Transverse colon (tissue), 3 donors: ENCODE results near the gene ANK3.

Experiments
- CTCF ChIP-seq, 5 experiments: fragments of 200-600 bp in 3 of 5; fragments of 450-650 bp in 2 of 5; sonication (generic) in 3 of 5; IDR thresholded peaks; 1 replicate in 2 of 5; 2 replicates in 3 of 5; pipeline ENCODE4 v1.5.1; 2016 to 2017; ENCODE audit warnings: antibody characterized with exemption in 5 of 5, inconsistent platforms in 3 of 5, mild to moderate bottlenecking in 2 of 5, moderate library complexity in 1 of 5
- POLR2A ChIP-seq: fragments of 450-650 bp; IDR thresholded peaks from one replicate; pipeline ENCODE4 v1.6.1; 2016; ENCODE audit warnings: antibody characterized with exemption, mild to moderate bottlenecking, moderate library complexity

DNA sequence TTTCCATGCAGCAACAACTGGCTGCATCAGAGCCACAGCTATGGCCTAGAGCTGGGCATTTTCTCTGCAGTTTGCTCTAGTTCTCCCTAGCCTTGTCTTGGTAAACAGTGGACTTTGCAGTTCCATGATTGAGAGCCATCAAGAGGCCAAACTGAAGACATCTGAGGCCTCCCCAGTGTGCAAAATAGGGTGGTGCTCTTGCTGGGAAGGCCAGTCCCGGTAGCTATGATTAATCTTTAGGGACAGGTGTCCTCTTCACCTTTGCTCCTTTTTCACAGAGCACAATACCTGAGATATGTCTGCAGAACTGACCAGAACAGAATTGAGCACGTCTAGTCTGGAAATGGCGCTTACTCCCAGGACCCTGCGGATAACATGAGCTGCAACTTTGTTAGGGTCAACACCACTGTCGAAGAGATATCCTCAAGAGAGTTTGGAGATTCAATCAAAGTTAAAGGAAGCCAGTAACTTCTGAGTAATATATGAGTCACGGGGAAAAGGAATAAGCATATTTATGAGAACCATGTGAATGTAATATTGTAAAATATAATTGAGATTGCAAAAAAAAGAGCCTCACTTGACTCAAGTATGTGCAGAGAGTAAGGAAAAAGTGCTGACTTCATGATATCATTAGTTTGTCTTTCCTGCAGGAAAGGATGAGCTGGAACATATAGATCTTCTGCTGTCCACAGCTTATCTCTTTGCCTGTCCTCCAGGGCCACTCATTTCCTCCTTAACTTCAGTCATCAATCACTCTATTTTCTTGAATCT is 76.7 kb downstream of the ANK3 start:
- no peak for TF ChIP-seq CTCF (IDR thresholded peaks at IDR 0.05)
- no peak for TF ChIP-seq POLR2A
